ENCODE measurements around the gene PARP4.
"Not testable (repeated sequence)": the region's sequence is repeated elsewhere in the genome, so short reads cannot be mapped to it uniquely, and the experiment has no call there.

The PARP4 gene

GRCh38 chr13:24505756-24506155 lies 6.8 kb downstream of the PARP4 start:
- DNase-seq = no peak

- no peak for DNase-seq
Measured at GRCh38 chr13:24505256-24505655, 7.3 kb downstream of the PARP4 start.

GRCh38 chr13:24503379-24503696 lies 9.2 kb downstream of the PARP4 start:
- DNase-seq = no peak

- DNase-seq = no peak
Measured at GRCh38 chr13:24502533-24503378, 9.8 kb downstream of the PARP4 start.

- no peak for DNase-seq
Measured at GRCh38 chr13:24500977-24501376, 11.6 kb downstream of the PARP4 start.

GRCh38 chr13:24497742-24498141 lies 14.8 kb downstream of the PARP4 start:
- no peak for DNase-seq

- not testable (repeated sequence) for DNase-seq
Measured at GRCh38 chr13:24496295-24496694, 16.3 kb downstream of the PARP4 start.

GRCh38 chr13:24495151-24495729 lies 17.3 kb downstream of the PARP4 start:
- DNase-seq = no peak

GRCh38 chr13:24493356-24493755 lies 19.2 kb downstream of the PARP4 start:
- no peak for DNase-seq

- no peak for DNase-seq
Measured at GRCh38 chr13:24491845-24492244, 20.7 kb downstream of the PARP4 start.

GRCh38 chr13:24489721-24490120 lies 22.9 kb downstream of the PARP4 start:
- DNase-seq = no peak

- DNase-seq = not testable (repeated sequence)
Measured at GRCh38 chr13:24488092-24488491, 24.5 kb downstream of the PARP4 start.

GRCh38 chr13:24486017-24486657 lies 26.4 kb downstream of the PARP4 start:
- not testable (repeated sequence) for DNase-seq

GRCh38 chr13:24473686-24474085 lies 38.9 kb downstream of the PARP4 start:
- no peak for DNase-seq

- not testable (repeated sequence) for DNase-seq
Measured at GRCh38 chr13:24472129-24472528, 40.4 kb downstream of the PARP4 start.

- no peak for DNase-seq
Measured at GRCh38 chr13:24463078-24463477, 49.5 kb downstream of the PARP4 start.

- DNase-seq = no peak
Measured at GRCh38 chr13:24460256-24460655, 52.3 kb downstream of the PARP4 start.

- no peak for DNase-seq
Measured at GRCh38 chr13:24459726-24460125, 52.9 kb downstream of the PARP4 start.

- DNase-seq = no peak
Measured at GRCh38 chr13:24459234-24459633, 53.3 kb downstream of the PARP4 start.

GRCh38 chr13:24458736-24459135 lies 53.8 kb downstream of the PARP4 start:
- no peak for DNase-seq

- no peak for DNase-seq
Measured at GRCh38 chr13:24456396-24456795, 56.2 kb downstream of the PARP4 start.

GRCh38 chr13:24454056-24454455 lies 58.5 kb downstream of the PARP4 start:
- no peak for DNase-seq

GRCh38 chr13:24452044-24452443 lies 60.5 kb downstream of the PARP4 start:
- no peak for DNase-seq

GRCh38 chr13:24450530-24450929 lies 62.0 kb downstream of the PARP4 start:
- no peak for DNase-seq

All from stimulated activated CD4-positive, alpha-beta T cell treated with anti-CD3 and anti-CD28 coated beads, Interleukin-4, amount 100 ng/mL, for 4 hours (primary cell).